Trophoblast cell (in vitro differentiated cells and primary cell): ENCODE results near the gene TMCC1.

ENCODE experiments used
- DNase-seq, 2 donors: peaks; one replicate each; pipeline ENCODE4 v3.0.0-alpha.2; 2016
- H2AFZ ChIP-seq: 2 replicates; pipeline ENCODE4 v1.6.1; 2013; ENCODE audit warnings: low read length, moderate library complexity, mild to moderate bottlenecking; ENCODE audit not compliant: insufficient read depth, poor library complexity
- H2AK5ac ChIP-seq: 2 replicates; pipeline ENCODE4 v1.6.1; 2013; ENCODE audit warnings: mild to moderate bottlenecking, low read length
- H2BK120ac ChIP-seq: 2 replicates; pipeline ENCODE4 v1.6.1; 2013; ENCODE audit warnings: low read length, mild to moderate bottlenecking, moderate library complexity; ENCODE audit not compliant: insufficient read depth, poor library complexity
- H2BK12ac ChIP-seq: 2 replicates; pipeline ENCODE4 v1.6.1; 2013; ENCODE audit warnings: mild to moderate bottlenecking, low read length, moderate library complexity
- H2BK5ac ChIP-seq: 2 replicates; pipeline ENCODE4 v1.6.1; 2013; ENCODE audit warnings: low read length, low read depth, moderate library complexity, mild to moderate bottlenecking; ENCODE audit not compliant: poor library complexity
- H3K14ac ChIP-seq: 2 replicates; pipeline ENCODE4 v1.6.1; 2013; ENCODE audit warnings: mild to moderate bottlenecking, low read length
- H3K18ac ChIP-seq: 2 replicates; pipeline ENCODE4 v1.6.1; 2013; ENCODE audit warnings: mild to moderate bottlenecking, low read length
- H3K23ac ChIP-seq: 2 replicates; pipeline ENCODE4 v1.6.1; 2013; ENCODE audit warnings: low read length
- H3K27ac ChIP-seq: 2 replicates; pipeline ENCODE4 v1.5.1; 2013; ENCODE audit warnings: low read depth, mild to moderate bottlenecking, inconsistent platforms, low read length, moderate library complexity
- H3K27me3 ChIP-seq: 2 replicates; pipeline ENCODE4 v1.6.1; 2013; ENCODE audit warnings: inconsistent platforms, mild to moderate bottlenecking, low read length, moderate library complexity; ENCODE audit not compliant: insufficient read depth
- H3K36me3 ChIP-seq, 2 experiments: 1 replicate in 1 of 2; 2 replicates in 1 of 2; pipeline ENCODE4 v1.6.1; 2013; ENCODE audit warnings: low read length in 2 of 2, mild to moderate bottlenecking in 2 of 2, moderate library complexity in 1 of 2; ENCODE audit not compliant: insufficient read depth in 2 of 2, control insufficient read depth in 1 of 2
- H3K4ac ChIP-seq: 2 replicates; pipeline ENCODE4 v1.6.1; 2013; ENCODE audit warnings: low read depth, mild to moderate bottlenecking, low read length, moderate library complexity
- H3K4me1 ChIP-seq, 2 experiments: 1 replicate in 1 of 2; 2 replicates in 1 of 2; pipeline ENCODE4 v1.6.1; 2013; ENCODE audit warnings: low read length in 2 of 2, mild to moderate bottlenecking in 2 of 2, moderate library complexity in 1 of 2; ENCODE audit not compliant: insufficient read depth in 2 of 2, control insufficient read depth in 1 of 2
- H3K4me2 ChIP-seq: 2 replicates; pipeline ENCODE4 v1.6.1; 2013; ENCODE audit warnings: inconsistent platforms, mild to moderate bottlenecking, low read length, moderate library complexity
- H3K4me3 ChIP-seq: 2 replicates; pipeline ENCODE4 v1.5.1; 2013; ENCODE audit warnings: mild to moderate bottlenecking, low read depth, low read length, inconsistent platforms
- H3K79me1 ChIP-seq: one replicate; pipeline ENCODE4 v1.6.1; 2013; ENCODE audit warnings: low read length
- H3K79me2 ChIP-seq: 2 replicates; pipeline ENCODE4 v1.6.1; 2013; ENCODE audit warnings: low read length, mild to moderate bottlenecking; ENCODE audit not compliant: control insufficient read depth, insufficient read depth, poor library complexity
- H3K9ac ChIP-seq: 2 replicates; pipeline ENCODE4 v1.6.1; 2013; ENCODE audit warnings: mild to moderate bottlenecking, low read length
- H3K9me3 ChIP-seq: 2 replicates; pipeline ENCODE4 v1.6.1; 2013; ENCODE audit warnings: low read depth, mild to moderate bottlenecking, control low read depth, inconsistent platforms, low read length; ENCODE audit not compliant: insufficient read depth
- H4K12ac ChIP-seq: 2 replicates; pipeline ENCODE4 v1.6.1; 2013; ENCODE audit warnings: low read depth, mild to moderate bottlenecking, low read length, moderate library complexity
- H4K8ac ChIP-seq: 2 replicates; pipeline ENCODE4 v1.6.1; 2013; ENCODE audit warnings: low read depth, mild to moderate bottlenecking, low read length, moderate library complexity
- H4K91ac ChIP-seq: one replicate; pipeline ENCODE4 v1.6.1; 2013; ENCODE audit warnings: low read depth, mild to moderate bottlenecking, low read length, moderate library complexity
- WGBS: extraction: QIAGEN DNeasy Blood & Tissue Kit; methylation state at CpG from one replicate; pipeline ENCODE4 v1.1.7; 2013; ENCODE audit warnings: missing lambda C conversion rate; ENCODE audit not compliant: insufficient read length, insufficient coverage; ENCODE audit errors: extremely low coverage; 5-methylcytosine and 5-hydroxymethylcytosine counted together

TMCC1 gene

GRCh38 chr3:129919357-129919756 is 25.8 kb upstream of the TMCC1 start:
- Histone ChIP-seq H3K18ac (no peak overlapping the region), H3K79me1 (no peaks in the 10 kb centered on the region), H3K23ac (no peak overlapping the region), H3K9me3 (peaks cover 27% of the 10 kb centered on the region), H3K4me3 (no peak overlapping the region), H3K27me3 (no peaks in the 10 kb centered on the region), H3K36me3 (peaks cover 0 to 2% of the 10 kb centered on the region in 2 experiments), H2BK120ac (no peak overlapping the region), H2BK5ac (no peak overlapping the region), H2BK12ac (no peak overlapping the region), H4K12ac (no peak overlapping the region), H3K27ac (no peak overlapping the region), H3K14ac (no peak overlapping the region), H3K4me1 (no peaks in the 10 kb centered on the region), H4K91ac (no peak overlapping the region), H4K8ac (no peak overlapping the region), H2AFZ (no peak overlapping the region), H3K4me2 (no peak overlapping the region), H3K9ac (no peak overlapping the region), H3K4ac (no peak overlapping the region), H2AK5ac (no peak overlapping the region), H3K79me2 (no peaks in the 10 kb centered on the region)
- DNase-seq = no peak
- WGBS = no CpG with 5 or more reads among the region's 3 CpGs

- H3K27me3 ChIP-seq = no peaks in the 10 kb centered on the region
- peaks cover 0 to 2% of the 10 kb centered on the region in 2 experiments for H3K36me3 ChIP-seq
- no peak overlapping the region for H4K12ac ChIP-seq
- DNase-seq = no peak
- no peaks in the 10 kb centered on the region for H3K79me1 ChIP-seq
- H3K14ac ChIP-seq = no peak overlapping the region
- no peak overlapping the region for H3K27ac ChIP-seq
- H3K4me1 ChIP-seq = no peaks in the 10 kb centered on the region
- H3K79me2 ChIP-seq = no peaks in the 10 kb centered on the region
- peaks cover 29% of the 10 kb centered on the region for H3K9me3 ChIP-seq
- H4K8ac ChIP-seq = no peak overlapping the region
- no peak overlapping the region for H3K4me3 ChIP-seq
- no peak overlapping the region for H2AFZ ChIP-seq
- no peak overlapping the region for H3K23ac ChIP-seq
- no peak overlapping the region for H2BK120ac ChIP-seq
- no peak overlapping the region for H4K91ac ChIP-seq
- no peak overlapping the region for H2AK5ac ChIP-seq
- no peak overlapping the region for H3K9ac ChIP-seq
- H3K4me2 ChIP-seq = no peak overlapping the region
- H2BK12ac ChIP-seq = no peak overlapping the region
- no CpG with 5 or more reads among the region's 8 CpGs for WGBS
- no peak overlapping the region for H3K4ac ChIP-seq
- no peak overlapping the region for H3K18ac ChIP-seq
- H2BK5ac ChIP-seq = no peak overlapping the region
Measured at GRCh38 chr3:129918461-129918860, 24.9 kb upstream of the TMCC1 start.

- no peak overlapping the region for H2AFZ ChIP-seq
Measured at GRCh38 chr3:129917423-129918007, 24.0 kb upstream of the TMCC1 start.

GRCh38 chr3:129913618-129914017 is 20.1 kb upstream of the TMCC1 start:
- Histone ChIP-seq H2AK5ac (no peak overlapping the region), H3K79me1 (peaks cover 2% of the 10 kb centered on the region), H3K14ac (no peak overlapping the region), H3K23ac (no peak overlapping the region), H3K4me1 (peaks cover 0 to 4% of the 10 kb centered on the region in 2 experiments), H3K9me3 (peaks cover 24% of the 10 kb centered on the region), H4K91ac (no peak overlapping the region), H2BK12ac (no peak overlapping the region), H2BK5ac (no peak overlapping the region), H3K4me2 (no peak overlapping the region), H4K12ac (no peak overlapping the region), H2BK120ac (no peak overlapping the region), H3K4ac (no peak overlapping the region), H3K27ac (no peak overlapping the region), H2AFZ (no peak overlapping the region), H3K79me2 (no peaks in the 10 kb centered on the region), H3K36me3 (peaks cover 0 to 2% of the 10 kb centered on the region in 2 experiments), H3K9ac (no peak overlapping the region), H4K8ac (no peak overlapping the region), H3K27me3 (no peaks in the 10 kb centered on the region), H3K4me3 (no peak overlapping the region), H3K18ac (no peak overlapping the region)
- no peak for DNase-seq
- no CpG with 5 or more reads among the region's 3 CpGs for whole genome bisulfite sequencing

More at GRCh38 chr3:129917423-129918007, 24.0 kb upstream of the TMCC1 start:
- Histone ChIP-seq H3K4ac (no peak overlapping the region), H3K4me2 (no peak overlapping the region), H3K79me2 (no peaks in the 10 kb centered on the region), H3K4me3 (no peak overlapping the region), H3K14ac (no peak overlapping the region), H2BK12ac (no peak overlapping the region), H2BK120ac (no peak overlapping the region), H4K91ac (no peak overlapping the region), H3K36me3 (peaks cover 0 to 2% of the 10 kb centered on the region in 2 experiments), H3K4me1 (no peaks in the 10 kb centered on the region), H3K9me3 (peaks cover 29% of the 10 kb centered on the region), H2AK5ac (no peak overlapping the region), H3K18ac (no peak overlapping the region), H3K79me1 (no peaks in the 10 kb centered on the region), H4K12ac (no peak overlapping the region), H3K27ac (no peak overlapping the region), H4K8ac (no peak overlapping the region), H3K23ac (no peak overlapping the region), H2BK5ac (no peak overlapping the region), H3K9ac (no peak overlapping the region), H3K27me3 (no peaks in the 10 kb centered on the region)
- DNase-seq = no peak
- WGBS = no CpG with 5 or more reads among the region's 6 CpGs
